Fibroblast of lung (primary cell): ENCODE data around the gene PPP3R1.

Experiments
- EZH2 ChIP-seq: IDR thresholded peaks from 2 replicates; pipeline ENCODE4 v1.5.1; 2012; ENCODE audit warnings: low read length, control low read depth, mild to moderate bottlenecking; ENCODE audit errors: missing control alignments
- TF ChIP-seq, protein P1 (sequence below), 2 donors: IDR thresholded peaks in 1 of 2; conservative IDR thresholded peaks in 1 of 2; 1 replicate in 1 of 2; 2 replicates in 1 of 2; pipeline ENCODE4 v1.5.1; 2011 to 2012; ENCODE audit warnings: low read length in 2 of 2, control low read depth in 1 of 2, inconsistent platforms in 1 of 2, low read depth in 1 of 2, mild to moderate bottlenecking in 1 of 2

GRCh38 chr2:68278169-68278568, 25.8 kb upstream of the PPP3R1 start:
- TF ChIP-seq, protein P1, sequence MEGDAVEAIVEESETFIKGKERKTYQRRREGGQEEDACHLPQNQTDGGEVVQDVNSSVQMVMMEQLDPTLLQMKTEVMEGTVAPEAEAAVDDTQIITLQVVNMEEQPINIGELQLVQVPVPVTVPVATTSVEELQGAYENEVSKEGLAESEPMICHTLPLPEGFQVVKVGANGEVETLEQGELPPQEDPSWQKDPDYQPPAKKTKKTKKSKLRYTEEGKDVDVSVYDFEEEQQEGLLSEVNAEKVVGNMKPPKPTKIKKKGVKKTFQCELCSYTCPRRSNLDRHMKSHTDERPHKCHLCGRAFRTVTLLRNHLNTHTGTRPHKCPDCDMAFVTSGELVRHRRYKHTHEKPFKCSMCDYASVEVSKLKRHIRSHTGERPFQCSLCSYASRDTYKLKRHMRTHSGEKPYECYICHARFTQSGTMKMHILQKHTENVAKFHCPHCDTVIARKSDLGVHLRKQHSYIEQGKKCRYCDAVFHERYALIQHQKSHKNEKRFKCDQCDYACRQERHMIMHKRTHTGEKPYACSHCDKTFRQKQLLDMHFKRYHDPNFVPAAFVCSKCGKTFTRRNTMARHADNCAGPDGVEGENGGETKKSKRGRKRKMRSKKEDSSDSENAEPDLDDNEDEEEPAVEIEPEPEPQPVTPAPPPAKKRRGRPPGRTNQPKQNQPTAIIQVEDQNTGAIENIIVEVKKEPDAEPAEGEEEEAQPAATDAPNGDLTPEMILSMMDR (conservative IDR thresholded peaks at IDR 0.05 in 1 of 2, IDR thresholded peaks at IDR 0.05 in 1 of 2; ENCODE audit: low read depth in 1 of 2, low read length in 2 of 2), result no peak
- no peak for TF ChIP-seq EZH2
